Activated CD4-positive, alpha-beta T cell treated with anti-CD3 and anti-CD28 coated beads, Interleukin-2, amount 10 ng/mL, durations not matched to agents 7 days and 5 days (primary cell): ENCODE data around the gene CDC42EP1. TPM values are rescaled to one million over a fixed set of nuclear protein-coding genes. Genes with fewer than 3 reads are reported as not detected.

Experiments
- CTCF ChIA-PET: fragments of 350-600 bp; sonication (Branson Sonifier 250); formaldehyde crosslinking; loops from one replicate; lab custom pipeline; 2021; ENCODE audit warnings: antibody characterized with exemption; lab: Charles Lee
- POLR2A ChIA-PET: fragments of 350-600 bp; sonication (Branson Sonifier 250); formaldehyde crosslinking; loops from one replicate; lab custom pipeline; 2021; ENCODE audit warnings: antibody characterized with exemption; lab: Charles Lee
- DNase-seq: peaks from one replicate; pipeline ENCODE4 v3.0.0-alpha.2; 2020
- H3K27ac Mint-ChIP-seq: one replicate; pipeline ENCODE4 v1.8.0; 2021; ENCODE audit warnings: mild to moderate bottlenecking, moderate library complexity, mixed read lengths
- H3K27me3 Mint-ChIP-seq: one replicate; pipeline ENCODE4 v1.8.0; 2021; ENCODE audit warnings: mixed read lengths
- H3K36me3 Mint-ChIP-seq: one replicate; pipeline ENCODE4 v1.8.0; 2021; ENCODE audit warnings: low read depth, mixed read lengths
- H3K4me1 Mint-ChIP-seq: one replicate; pipeline ENCODE4 v1.8.0; 2021; ENCODE audit warnings: mixed read lengths
- H3K4me3 Mint-ChIP-seq: one replicate; pipeline ENCODE4 v1.8.0; 2021; ENCODE audit warnings: mild to moderate bottlenecking, moderate library complexity, mixed read lengths
- H3K9me3 Mint-ChIP-seq: one replicate; pipeline ENCODE4 v1.8.0; 2021; ENCODE audit warnings: mixed read lengths
- total RNA-seq, 2 experiments: library from RNA; stranded (reverse); gene quantifications; one replicate each; pipeline ENCODE4 v1.2.3, GENCODE V29; 2021

The CDC42EP1 gene
- total RNA-seq, 2 experiments from 2014 or later: 0.30 TPM; not detected in 1

GRCh38 chr22:37610480-37611129, 50.3 kb downstream of the CDC42EP1 start:
- Mint-ChIP-seq H3K9me3 (no peaks in the 10 kb centered on the region), H3K27ac (peak overlapping the region; percentile 92), H3K27me3 (no peaks in the 10 kb centered on the region), H3K36me3 (peaks cover 4% of the 10 kb centered on the region), H3K4me1 (peaks cover 42% of the 10 kb centered on the region), H3K4me3 (peak overlapping the region; percentile 90)
- ChIA-PET CTCF (interaction anchor here (1.2 to 2.7 kb wide), 4 partner anchors 9 to 30 kb away, joined by 3 to 8 read pairs (median 6); no protein-coding TSS in a partner anchor), POLR2A (no interaction called here)
- DNase-seq: no peak

GRCh38 chr22:37611207-37611606, 50.9 kb downstream of the CDC42EP1 start:
- Mint-ChIP-seq H3K4me1 (peaks cover 36% of the 10 kb centered on the region), H3K36me3 (peaks cover 4% of the 10 kb centered on the region), H3K27me3 (no peaks in the 10 kb centered on the region), H3K4me3 (no peak overlapping the region), H3K9me3 (no peaks in the 10 kb centered on the region), H3K27ac (no peak overlapping the region)
- no peak for DNase-seq
- ChIA-PET POLR2A (no interaction called here), CTCF (interaction anchor here (1.5 to 3.1 kb wide), 2 partner anchors 12 to 32 kb away, joined by 4 to 14 read pairs; no protein-coding TSS in a partner anchor)

- H3K4me3 Mint-ChIP-seq: no peak overlapping the region
- peaks cover 4% of the 10 kb centered on the region for H3K4me1 Mint-ChIP-seq
- ChIA-PET CTCF (interaction anchor here (1.0 to 2.2 kb wide), 5 partner anchors 9 to 42 kb away, joined by 3 to 9 read pairs (median 4); partner anchors contain the start of gene PDXP), POLR2A (no interaction called here)
- no peaks in the 10 kb centered on the region for H3K27me3 Mint-ChIP-seq
- H3K36me3 Mint-ChIP-seq: peaks cover 23% of the 10 kb centered on the region
- H3K9me3 Mint-ChIP-seq: no peaks in the 10 kb centered on the region
- no peak overlapping the region for H3K27ac Mint-ChIP-seq
- DNase-seq: no peak
Measured at GRCh38 chr22:37616201-37617083, 56.2 kb downstream of the CDC42EP1 start.

- ChIA-PET CTCF (interaction anchor here (0.8 to 2.2 kb wide), 5 partner anchors 8 to 49 kb away, joined by 3 to 9 read pairs (median 5); partner anchors contain the start of gene GGA1), POLR2A (no interaction called here)
- Mint-ChIP-seq H3K4me3 (no peak overlapping the region), H3K4me1 (peaks cover 4% of the 10 kb centered on the region), H3K27ac (no peak overlapping the region), H3K27me3 (no peaks in the 10 kb centered on the region), H3K9me3 (no peaks in the 10 kb centered on the region), H3K36me3 (peaks cover 23% of the 10 kb centered on the region)
- no peak for DNase-seq
Measured at GRCh38 chr22:37617431-37617830, 57.2 kb downstream of the CDC42EP1 start.

- H3K4me1 Mint-ChIP-seq: peaks cover 2% of the 10 kb centered on the region
- no peak for DNase-seq
- no peak overlapping the region for H3K27ac Mint-ChIP-seq
- POLR2A ChIA-PET: no interaction called here
- H3K36me3 Mint-ChIP-seq: peaks cover 23% of the 10 kb centered on the region
- H3K9me3 Mint-ChIP-seq: no peaks in the 10 kb centered on the region
- CTCF ChIA-PET: interaction anchor here (1.0 to 2.2 kb wide), 4 partner anchors 9 to 50 kb away, joined by 3 to 9 read pairs (median 5); partner anchors contain the start of gene GGA1
- no peak overlapping the region for H3K4me3 Mint-ChIP-seq
- no peaks in the 10 kb centered on the region for H3K27me3 Mint-ChIP-seq
Measured at GRCh38 chr22:37618072-37618656, 57.9 kb downstream of the CDC42EP1 start.

- H3K27ac Mint-ChIP-seq: no peak overlapping the region
- ChIA-PET CTCF (interaction anchor here (0.9 to 2.2 kb wide), 3 partner anchors 9 to 63 kb away, joined by 4 to 9 read pairs (median 8); no protein-coding TSS in a partner anchor), POLR2A (no interaction called here)
- H3K27me3 Mint-ChIP-seq: no peaks in the 10 kb centered on the region
- H3K9me3 Mint-ChIP-seq: no peaks in the 10 kb centered on the region
- DNase-seq: no peak
- H3K36me3 Mint-ChIP-seq: peaks cover 25% of the 10 kb centered on the region
- no peak overlapping the region for H3K4me3 Mint-ChIP-seq
- H3K4me1 Mint-ChIP-seq: peaks cover 2% of the 10 kb centered on the region
Measured at GRCh38 chr22:37618674-37619073, 58.4 kb downstream of the CDC42EP1 start.

Other genes with a start within 250 kb of the CDC42EP1 start
- under 1 TPM; 0.10 to 0.23 TPM for gene ELFN2, start 133.0 kb upstream of the CDC42EP1 start, total RNA-seq
- gene MFNG, start 74.1 kb upstream of the CDC42EP1 start, total RNA-seq: 100 to 1,000 TPM; 218 to 219 TPM
- gene CARD10, start 41.1 kb upstream of the CDC42EP1 start, total RNA-seq: not detected
- gene LGALS2, start 19.6 kb downstream of the CDC42EP1 start, total RNA-seq: not detected
- 10 to 100 TPM; 58.5 to 62.8 TPM for gene GGA1, start 48.4 kb downstream of the CDC42EP1 start, total RNA-seq
- 100 to 1,000 TPM; 184 to 187 TPM for gene SH3BP1, start 79.2 kb downstream of the CDC42EP1 start, total RNA-seq
- gene PDXP, start 98.2 kb downstream of the CDC42EP1 start, total RNA-seq: 10 to 100 TPM; 21.5 to 21.8 TPM
- 1,000 to 10,000 TPM; 1,140 to 1,273 TPM for gene LGALS1, start 115.2 kb downstream of the CDC42EP1 start, total RNA-seq
- 10 to 100 TPM; 57.3 to 57.7 TPM for gene NOL12, start 125.9 kb downstream of the CDC42EP1 start, total RNA-seq
- 10 to 100 TPM; 44.1 to 53.5 TPM for gene TRIOBP, start 136.6 kb downstream of the CDC42EP1 start, total RNA-seq
- 10 to 100 TPM; 10.4 to 12.0 TPM for gene GCAT, start 247.5 kb downstream of the CDC42EP1 start, total RNA-seq